ENCODE results near the gene PTGR3. TPM values are rescaled to one million over a fixed set of nuclear protein-coding genes. Genes with fewer than 3 reads are reported as not detected.

PTGR3 gene
- total RNA-seq, 1 experiment from 2014 or later = 1.6 TPM

GRCh38 chr18:75170916-75171315 is 38.0 kb downstream of the PTGR3 start:
- H4K91ac ChIP-seq (ENCODE audit: insufficient read length, low read depth, low read length) = no peak overlapping the region
- no peak overlapping the region for H2BK120ac ChIP-seq (ENCODE audit: low read depth, low read length, poor library complexity, severe bottlenecking)
- no peak overlapping the region for H4K5ac ChIP-seq (ENCODE audit: insufficient read length, low read depth, low read length)
- no peak overlapping the region for H2BK5ac ChIP-seq (ENCODE audit: insufficient read length, low read length)
- H3K18ac ChIP-seq (ENCODE audit: insufficient read length, low read depth, low read length) = no peak overlapping the region
- H3T11ph ChIP-seq (ENCODE audit: low read length) = no peak overlapping the region
- no peak overlapping the region for H2BK20ac ChIP-seq (ENCODE audit: low read depth, low read length, poor library complexity, severe bottlenecking)
- H3K79me2 ChIP-seq (ENCODE audit: insufficient read depth, low read length) = no peaks in the 10 kb centered on the region
- Mint-ChIP-seq H3K4me3 (no peak overlapping the region), H3K27me3 (ENCODE audit: low read depth) (no peaks in the 10 kb centered on the region; the same call in 1 of the 2 replicates), H3K27ac (no peak overlapping the region), H3K4me1 (peaks cover 11 to 13% of the 10 kb centered on the region in 2 experiments), H3K36me3 (ENCODE audit: insufficient read depth in 1 of 3, low read depth in 3 of 3) (no peaks in the 10 kb centered on the region), H3K9me3 (no peaks in the 10 kb centered on the region)
- no peak overlapping the region for H3K23ac ChIP-seq (ENCODE audit: insufficient read length, low read depth, low read length)
- H3K23me2 ChIP-seq (ENCODE audit: insufficient read length, low read depth, low read length, poor library complexity, severe bottlenecking) = no peaks in the 10 kb centered on the region
- no peak overlapping the region for H2BK15ac ChIP-seq (ENCODE audit: low read depth, low read length)
- H3K4me2 ChIP-seq (ENCODE audit: insufficient read depth, insufficient read length, low read length) = no peak overlapping the region
- no peak overlapping the region for H3K27ac ChIP-seq (ENCODE audit: insufficient read length, low read depth, low read length)
- no peaks in the 10 kb centered on the region for H4K20me1 ChIP-seq (ENCODE audit: control insufficient read depth, insufficient read depth, insufficient read length)
- DNase-seq = no peak
- H3K79me1 ChIP-seq (ENCODE audit: insufficient read depth, low read depth, low read length, poor library complexity, severe bottlenecking) = no peaks in the 10 kb centered on the region
- H3K56ac ChIP-seq (ENCODE audit: insufficient read length, low read depth, low read length) = no peak overlapping the region
- WGBS (ENCODE audit: extremely low coverage, insufficient read length, low lambda C conversion rate) = no CpG with 5 or more reads among the region's 11 CpGs
- H3K14ac ChIP-seq (ENCODE audit: insufficient read depth, low read length) = no peak overlapping the region
- no peak overlapping the region for H2AFZ ChIP-seq (ENCODE audit: low read length)
- H3K4me1 ChIP-seq (ENCODE audit: insufficient read depth, low read length) = no peaks in the 10 kb centered on the region
- H3K9me3 ChIP-seq (ENCODE audit: control insufficient read depth, low read depth, low read length) = no peaks in the 10 kb centered on the region
- no peak overlapping the region for H2BK12ac ChIP-seq (ENCODE audit: insufficient read length, low read depth, low read length)
- TF ChIP-seq CTCF (conservative IDR thresholded peaks at IDR 0.05) = no peak
- no peak overlapping the region for H4K8ac ChIP-seq (replicated peaks; ENCODE audit: insufficient read length, low read depth, low read length)
- no peak overlapping the region for H3K9ac ChIP-seq (ENCODE audit: extremely low read depth, insufficient read length, low read length)
- H3K4ac ChIP-seq (ENCODE audit: low read depth, low read length) = no peak overlapping the region
- no peaks in the 10 kb centered on the region for H3K27me3 ChIP-seq (ENCODE audit: insufficient read depth, low read length)
- H2AK5ac ChIP-seq (ENCODE audit: insufficient read length, low read length) = no peak overlapping the region
